Activated CD4-positive, alpha-beta T cell treated with anti-CD3 and anti-CD28 coated beads, Interleukin-2, amount 50 U/mL, for 16 hours (primary cell): ENCODE measurements around the gene EXOSC2.
"Not testable (repeated sequence)": the region's sequence is repeated elsewhere in the genome, so short reads cannot be mapped to it uniquely, and the experiment has no call there.

Source experiments
- DNase-seq: peaks from one replicate; pipeline ENCODE4 v3.0.0-alpha.2; 2020

EXOSC2 gene

GRCh38 chr9:130668659-130669058, 24.9 kb upstream of the EXOSC2 start:
- DNase-seq: no peak

- DNase-seq: no peak
Measured at GRCh38 chr9:130669965-130670364, 23.6 kb upstream of the EXOSC2 start.

DNA sequence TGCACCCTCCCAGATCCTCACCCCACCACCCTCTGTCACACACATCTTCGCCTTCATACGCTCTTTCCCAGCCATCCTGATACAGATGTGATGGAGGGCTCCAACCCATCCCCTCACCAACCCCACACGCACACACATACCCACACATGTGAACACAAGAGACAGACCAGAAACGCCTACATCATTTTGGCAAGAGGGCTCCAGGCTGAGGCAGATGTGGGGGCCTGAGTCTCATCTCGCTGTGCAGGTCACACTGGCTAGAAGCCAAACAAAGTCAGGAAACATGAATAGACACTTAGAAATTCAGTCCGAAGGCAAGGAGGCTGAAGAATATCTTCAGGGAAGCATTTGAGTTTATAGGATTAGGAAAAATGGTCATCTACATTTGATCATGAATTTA, 22.9 kb upstream of the EXOSC2 start:
- no peak for DNase-seq

- DNase-seq: no peak
Measured at GRCh38 chr9:130672466-130672865, 21.1 kb upstream of the EXOSC2 start.

GRCh38 chr9:130672933-130673615, 20.5 kb upstream of the EXOSC2 start:
- DNase-seq: no peak

DNA sequence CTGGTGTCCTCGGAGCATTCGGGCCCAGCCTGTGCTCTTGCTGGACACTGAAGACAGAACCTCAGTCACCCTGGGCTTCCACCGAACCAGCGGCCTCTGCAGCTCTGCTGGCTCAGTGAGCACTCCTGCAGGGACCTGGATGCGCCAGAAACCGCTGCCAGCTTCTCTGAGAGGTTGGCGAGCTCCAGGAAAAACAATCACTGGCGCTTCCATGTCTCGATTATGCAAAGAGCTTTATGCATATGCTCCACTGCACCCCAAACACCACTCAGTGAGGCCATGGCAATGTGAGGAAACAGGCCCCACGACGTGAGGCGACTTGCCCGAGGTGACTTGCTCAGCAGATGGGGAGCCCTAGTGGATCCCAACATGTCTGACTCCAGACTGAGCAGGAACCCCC, 18.2 kb upstream of the EXOSC2 start:
- DNase-seq: no peak

GRCh38 chr9:130677252-130677651, 16.3 kb upstream of the EXOSC2 start:
- DNase-seq: no peak

GRCh38 chr9:130680836-130681768, 12.5 kb upstream of the EXOSC2 start:
- DNase-seq: peak; percentile 77

DNA sequence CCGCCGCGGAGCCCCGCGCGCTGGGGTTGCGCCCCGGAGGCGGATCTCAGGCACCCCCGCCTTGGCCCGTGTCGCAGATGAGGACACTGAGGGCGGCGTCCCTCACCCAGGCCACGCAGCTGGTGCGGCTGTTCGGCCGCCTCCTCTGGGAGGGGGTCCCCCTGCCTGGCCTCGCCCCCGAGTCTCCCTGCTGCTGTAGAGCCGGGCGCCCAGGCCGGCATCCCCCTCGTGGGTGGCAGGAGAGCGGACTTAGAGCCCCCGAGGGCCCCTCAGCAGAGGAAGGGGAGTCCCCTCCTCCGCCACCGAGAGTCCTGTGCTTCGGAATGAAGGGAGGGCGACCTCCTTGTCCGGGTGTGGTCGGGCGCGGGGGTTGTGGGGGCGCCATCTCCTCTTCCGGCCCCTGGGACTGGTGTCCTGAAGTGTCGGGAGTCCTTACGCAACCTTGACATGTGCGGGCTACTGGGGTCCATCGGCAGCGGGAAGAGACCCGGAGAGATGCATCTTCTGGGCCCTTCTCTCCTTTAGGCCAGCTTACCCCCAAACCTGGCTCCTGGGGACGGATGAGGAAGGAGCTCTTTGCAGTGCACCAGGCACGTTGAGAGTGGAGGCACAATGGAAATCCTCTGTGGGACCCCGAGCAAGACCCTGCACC, 11.7 kb upstream of the EXOSC2 start:
- no peak for DNase-seq

GRCh38 chr9:130682421-130683121, 11.0 kb upstream of the EXOSC2 start:
- peak; percentile 58 for DNase-seq

GRCh38 chr9:130685104-130685503, 8.5 kb upstream of the EXOSC2 start:
- no peak for DNase-seq

DNA sequence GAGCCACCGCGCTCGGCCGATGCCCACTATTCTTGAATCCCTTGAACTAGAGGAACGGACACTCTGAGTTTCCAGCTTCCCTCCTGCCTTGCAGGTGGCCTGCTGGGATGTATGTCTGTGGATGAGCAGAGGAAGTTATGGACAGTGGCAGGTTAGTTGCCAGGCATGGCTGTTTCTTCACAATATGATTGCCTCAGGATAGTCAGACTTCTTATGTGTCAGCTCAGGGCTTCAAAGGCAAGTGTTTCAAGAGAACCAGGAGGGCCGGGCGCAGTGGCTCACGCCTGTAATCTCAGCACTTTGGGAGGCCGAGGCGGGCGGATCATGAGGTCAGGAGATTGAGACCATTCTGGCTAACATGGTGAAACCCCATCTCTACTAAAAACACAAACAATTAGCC, 7.6 kb upstream of the EXOSC2 start:
- DNase-seq: not testable (repeated sequence)

DNA sequence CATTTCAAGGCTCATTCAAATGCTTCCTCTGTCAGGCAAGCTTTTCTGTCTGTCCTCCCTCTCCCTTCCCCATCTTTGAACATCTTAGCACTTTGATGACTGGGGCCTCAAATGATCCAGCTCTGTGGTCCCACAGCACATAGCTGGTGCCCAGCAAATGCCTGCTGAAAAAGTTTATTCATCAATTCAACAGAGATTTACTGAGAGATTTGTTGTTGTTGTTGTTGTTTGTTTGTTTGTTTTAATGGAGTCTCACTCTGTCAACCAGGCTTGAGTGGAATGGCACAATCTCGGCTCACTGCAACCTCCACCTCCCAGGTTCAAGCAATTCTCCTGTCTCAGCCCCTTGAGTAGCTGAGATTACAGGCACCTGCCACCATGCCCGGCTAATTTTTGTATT, 6.0 kb upstream of the EXOSC2 start:
- no peak for DNase-seq

GRCh38 chr9:130688072-130688471, 5.5 kb upstream of the EXOSC2 start:
- DNase-seq: no peak

DNA sequence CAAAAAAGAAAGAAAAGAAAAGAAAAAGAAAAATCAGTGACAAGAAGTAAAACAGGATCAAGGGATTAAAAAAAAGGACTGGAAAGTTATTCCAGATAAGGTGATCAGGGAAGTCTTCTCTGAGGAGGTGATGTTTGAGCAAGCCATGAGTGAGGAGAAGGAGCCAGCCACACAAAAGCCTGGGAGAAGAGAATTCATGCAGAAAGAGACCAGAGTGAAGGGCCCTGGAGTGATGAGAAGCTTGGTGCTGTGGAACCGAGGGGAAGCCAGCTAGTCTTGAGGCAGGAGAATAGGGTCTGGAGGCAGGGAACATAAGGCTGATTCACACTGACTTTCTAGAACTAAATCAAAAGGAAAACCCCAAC, 4.0 kb upstream of the EXOSC2 start:
- no peak for DNase-seq

- DNase-seq: peak; percentile 26
Measured at GRCh38 chr9:130689937-130690700, 3.5 kb upstream of the EXOSC2 start.

DNA sequence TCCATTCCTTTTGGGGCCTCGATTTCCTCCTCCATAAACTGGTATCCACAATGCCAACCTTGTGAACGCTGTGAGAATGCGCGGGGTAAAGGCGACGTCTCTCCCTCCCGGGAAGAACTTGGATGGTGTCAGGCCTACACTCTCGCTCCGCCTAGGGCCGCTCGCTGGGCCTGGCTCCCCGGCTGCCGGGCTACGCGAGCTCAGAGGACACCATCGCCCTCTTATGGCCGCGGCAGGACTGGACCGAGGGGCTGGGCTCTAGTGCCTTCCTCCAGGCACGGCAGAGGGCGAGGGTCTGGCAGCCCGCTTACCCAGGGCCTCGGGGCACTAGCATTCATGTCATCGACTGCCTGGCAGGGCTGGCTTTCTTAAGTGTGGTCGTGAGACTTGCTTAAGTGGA, 1.3 kb upstream of the EXOSC2 start:
- no peak for DNase-seq

DNA sequence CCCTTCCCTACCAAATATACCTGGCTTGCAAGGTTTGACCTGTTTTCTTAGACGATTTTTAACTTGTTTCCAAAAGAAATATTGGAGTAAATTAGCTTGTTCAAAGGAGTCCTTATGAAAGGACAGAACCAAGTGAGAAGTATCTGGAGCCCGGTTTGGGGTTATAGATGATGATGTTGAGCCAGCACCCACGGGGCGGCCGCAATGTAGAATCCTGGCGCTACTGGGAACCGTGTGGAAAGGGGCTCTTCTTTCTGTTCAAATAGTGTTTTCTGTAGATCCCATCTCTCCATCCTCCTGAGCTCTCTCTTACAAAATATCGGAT, 517 bp upstream of the EXOSC2 start:
- no peak for DNase-seq

- peak; percentile 46 for DNase-seq
Measured at GRCh38 chr9:130694205-130694604, 625 bp downstream of the EXOSC2 start.

DNA sequence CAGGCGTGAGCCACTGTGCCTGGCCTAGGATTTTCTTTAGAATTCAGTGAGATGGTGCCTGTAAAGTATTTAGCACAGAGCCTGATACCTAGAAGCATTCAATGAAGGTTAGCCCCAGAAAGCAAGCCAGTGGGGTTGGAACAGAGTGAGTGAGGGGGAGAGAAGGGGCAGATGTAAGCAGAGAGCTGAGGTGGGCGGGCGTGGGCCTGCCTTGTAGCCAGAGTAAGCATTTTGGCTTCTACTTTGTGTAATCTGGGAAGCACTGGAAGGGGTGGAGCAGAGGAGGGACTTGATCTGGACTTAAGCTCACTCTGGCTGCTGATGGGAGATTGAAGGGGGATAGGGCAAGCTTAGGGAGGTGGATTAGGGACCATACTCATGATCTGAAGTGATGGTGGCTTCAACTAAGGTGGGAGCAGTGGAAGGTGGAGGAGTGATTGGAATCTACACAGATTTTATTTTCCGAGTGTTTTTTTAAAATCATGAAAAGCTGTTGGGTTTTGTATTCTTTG, 2.6 kb downstream of the EXOSC2 start:
- DNase-seq: no peak

DNA sequence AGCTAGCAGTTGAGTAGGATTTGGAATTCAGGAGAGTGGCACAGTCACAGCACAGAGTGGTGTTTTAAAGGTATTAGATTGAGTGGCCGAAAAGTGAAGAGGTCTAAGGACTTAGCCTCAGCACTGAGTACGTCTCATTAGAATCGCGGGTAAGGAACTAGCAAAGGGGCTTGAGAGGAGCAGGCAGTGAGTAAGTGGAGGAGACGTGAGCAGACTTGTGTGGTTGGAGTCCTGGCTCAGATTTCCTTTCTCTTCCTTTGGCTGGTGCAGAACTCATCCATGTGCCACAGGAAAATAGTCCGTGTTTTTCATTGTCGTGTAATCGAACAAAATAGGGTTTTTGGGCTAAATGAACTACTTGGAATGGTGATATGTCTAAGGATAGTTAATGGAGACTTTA, 3.4 kb downstream of the EXOSC2 start:
- no peak for DNase-seq

DNA sequence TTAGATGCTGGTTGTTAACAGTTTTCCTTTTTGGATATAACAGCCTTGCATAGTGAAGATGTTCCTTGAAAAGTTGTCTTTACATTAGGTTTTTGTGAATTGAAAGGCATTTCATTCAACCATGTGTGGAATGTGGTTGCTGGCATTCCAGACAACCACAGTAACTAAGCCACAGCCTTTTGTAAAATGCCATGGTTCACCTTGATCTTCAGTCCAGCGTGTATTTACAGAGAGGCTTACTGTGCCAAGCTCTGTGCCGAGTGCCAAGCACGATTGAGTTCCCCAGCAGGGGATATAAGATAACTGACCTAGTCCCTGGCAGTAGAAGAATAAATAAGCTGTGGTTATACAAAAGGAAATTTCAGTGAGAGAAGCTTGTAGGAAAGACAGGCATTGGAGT, 4.9 kb downstream of the EXOSC2 start:
- no peak for DNase-seq
